Stimulated activated CD4-positive, alpha-beta T cell treated with anti-CD3 and anti-CD28 coated beads, Interleukin-15, amount 100 ng/mL, for 1 hour (primary cell): ENCODE data around the gene ADCYAP1R1.
"Not testable (repeated sequence)": the region's sequence is repeated elsewhere in the genome, so short reads cannot be mapped to it uniquely, and the experiment has no call there.

Experiments used
- DNase-seq, 2 donors: peaks; one replicate each; pipeline ENCODE4 v3.0.0-alpha.2; 2020; ENCODE audit warnings: low read depth in 1 of 2, low spot score in 1 of 2

ADCYAP1R1 gene

GRCh38 chr7:31126976-31127375 lies 74.9 kb downstream of the ADCYAP1R1 start:
- no peak for DNase-seq

DNA sequence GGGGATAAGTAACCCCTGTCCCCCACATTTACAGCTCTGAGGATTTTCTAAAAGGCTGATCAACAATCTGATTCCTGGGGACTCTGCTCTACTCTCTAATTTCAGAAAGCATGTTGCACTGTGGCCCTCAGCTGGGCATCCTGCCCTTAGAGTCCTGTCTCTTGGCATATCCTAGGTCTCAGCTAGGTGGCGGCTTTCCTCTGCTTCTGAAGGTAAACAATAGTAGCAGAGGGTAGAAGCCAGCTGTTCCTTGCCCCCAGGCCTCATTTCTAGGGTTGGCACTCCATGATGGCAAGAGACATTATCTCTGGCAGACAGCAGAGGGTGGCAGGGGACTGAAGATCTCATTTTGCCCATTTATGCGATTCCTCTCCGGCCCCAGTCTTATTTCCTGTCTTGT lies 77.0 kb downstream of the ADCYAP1R1 start:
- no peak for DNase-seq

GRCh38 chr7:31133497-31133896 lies 81.4 kb downstream of the ADCYAP1R1 start:
- no peak for DNase-seq

GRCh38 chr7:31134246-31135188 lies 82.4 kb downstream of the ADCYAP1R1 start:
- DNase-seq = peak in 1 of 2 donors; percentile 11

GRCh38 chr7:31137234-31137633 lies 85.1 kb downstream of the ADCYAP1R1 start:
- DNase-seq = no peak

DNA sequence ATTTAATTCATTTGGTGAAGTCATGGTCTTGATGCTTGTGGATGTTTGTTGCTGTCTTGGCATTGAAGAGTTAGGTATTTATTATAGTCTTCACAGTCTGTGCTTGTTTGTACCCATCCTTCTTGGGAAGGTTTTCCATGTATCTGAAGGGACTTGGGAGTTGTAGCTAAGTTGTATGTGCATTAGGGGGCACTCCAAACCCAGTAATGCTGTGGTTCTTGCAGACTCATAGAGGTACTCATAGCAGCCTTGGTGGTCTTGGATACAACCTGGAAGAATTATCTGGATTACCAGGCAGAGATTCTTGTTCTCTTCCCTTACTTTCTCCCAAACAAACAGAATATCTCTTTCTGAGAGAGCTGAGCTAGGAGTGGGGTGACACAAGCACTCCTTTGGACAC lies 93.2 kb downstream of the ADCYAP1R1 start:
- no peak for DNase-seq

- DNase-seq = no peak
Measured at GRCh38 chr7:31146030-31146429, 93.9 kb downstream of the ADCYAP1R1 start.

DNA sequence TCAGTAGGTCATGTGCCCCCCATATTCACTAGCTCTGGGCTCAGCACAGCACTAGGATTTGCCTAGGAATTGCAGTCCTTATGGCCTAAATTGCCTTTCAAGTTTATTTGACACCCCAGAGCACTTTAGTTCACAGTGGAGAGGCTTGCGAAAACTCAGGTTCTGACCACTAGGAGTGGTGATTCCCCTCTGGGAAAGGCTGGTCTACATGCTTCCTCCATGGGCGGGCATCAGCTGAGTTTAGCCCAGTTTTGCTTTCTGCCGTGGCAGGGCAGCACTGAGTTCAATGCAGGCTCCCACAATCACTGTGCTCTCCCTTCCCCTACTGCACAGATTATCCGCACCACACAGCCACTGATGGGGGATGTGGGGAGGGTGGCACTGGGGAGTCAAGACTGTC lies 94.4 kb downstream of the ADCYAP1R1 start:
- DNase-seq = no peak

DNA sequence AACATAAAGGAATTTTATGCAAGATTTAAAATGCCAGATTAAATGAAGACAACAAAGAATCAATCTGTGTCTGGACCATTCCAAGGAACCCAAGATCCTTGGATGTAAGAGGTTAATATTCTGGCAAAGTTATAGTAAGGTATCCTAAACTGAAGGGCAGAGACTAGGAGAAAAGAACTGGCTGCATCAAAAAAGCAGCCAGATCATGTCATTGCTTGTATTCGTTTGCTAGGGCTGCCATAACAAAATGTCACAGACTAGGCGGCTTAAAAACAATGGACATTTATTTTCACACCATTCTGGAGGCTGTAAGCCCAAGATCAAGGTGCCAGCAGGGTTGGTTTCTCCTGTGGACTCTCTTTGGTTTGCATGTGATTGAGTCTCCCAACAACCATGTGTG lies 99.7 kb downstream of the ADCYAP1R1 start:
- DNase-seq = no peak

DNA sequence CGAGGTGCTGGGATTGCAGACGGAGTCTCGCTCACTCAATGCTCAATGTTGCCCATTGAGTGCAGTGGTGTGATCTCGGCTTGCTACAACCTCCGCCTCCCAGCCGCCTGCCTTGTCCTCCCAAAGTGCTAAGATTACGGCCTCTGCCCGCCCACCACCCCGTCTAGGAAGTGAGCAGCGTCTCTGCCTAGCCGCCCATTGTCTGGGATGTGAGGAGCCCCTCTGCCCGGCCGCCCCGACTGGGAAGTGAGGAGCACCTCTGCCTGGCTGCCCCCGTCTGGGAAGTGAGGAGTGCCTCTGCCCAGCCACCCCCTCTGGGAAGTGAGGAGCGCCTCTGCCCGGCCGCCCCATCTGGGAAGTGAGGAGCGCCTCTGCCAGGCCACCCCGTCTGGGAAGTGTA lies 101.2 kb downstream of the ADCYAP1R1 start:
- not testable (repeated sequence) for DNase-seq

DNA sequence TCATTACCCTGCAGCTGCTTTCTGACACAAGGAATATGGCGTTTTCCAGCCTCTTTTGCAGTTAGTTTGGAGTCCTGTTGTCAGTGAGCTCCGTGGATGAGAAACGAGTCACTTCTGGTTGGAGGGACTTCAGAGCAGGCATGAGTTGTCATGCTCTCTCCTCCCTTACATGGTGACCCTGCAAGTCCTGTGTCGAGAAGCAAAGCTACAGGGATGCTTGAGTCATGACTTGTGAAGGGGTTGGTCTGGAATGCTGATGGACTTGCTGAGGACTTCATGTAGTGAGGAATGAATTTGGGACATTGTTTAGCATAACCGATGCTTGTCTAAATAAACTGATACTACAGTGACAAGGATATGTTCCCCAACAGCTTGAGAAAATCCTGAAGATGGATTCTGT lies 108.8 kb downstream of the ADCYAP1R1 start:
- no peak for DNase-seq
